Measurements from ENCODE around the gene DOHH.
A peak's percentile ranks its signal among the peaks of the same experiment; 100 is the strongest.
"Not testable (repeated sequence)": the region's sequence is repeated elsewhere in the genome, so short reads cannot be mapped to it uniquely, and the experiment has no call there.

The DOHH gene

DNA sequence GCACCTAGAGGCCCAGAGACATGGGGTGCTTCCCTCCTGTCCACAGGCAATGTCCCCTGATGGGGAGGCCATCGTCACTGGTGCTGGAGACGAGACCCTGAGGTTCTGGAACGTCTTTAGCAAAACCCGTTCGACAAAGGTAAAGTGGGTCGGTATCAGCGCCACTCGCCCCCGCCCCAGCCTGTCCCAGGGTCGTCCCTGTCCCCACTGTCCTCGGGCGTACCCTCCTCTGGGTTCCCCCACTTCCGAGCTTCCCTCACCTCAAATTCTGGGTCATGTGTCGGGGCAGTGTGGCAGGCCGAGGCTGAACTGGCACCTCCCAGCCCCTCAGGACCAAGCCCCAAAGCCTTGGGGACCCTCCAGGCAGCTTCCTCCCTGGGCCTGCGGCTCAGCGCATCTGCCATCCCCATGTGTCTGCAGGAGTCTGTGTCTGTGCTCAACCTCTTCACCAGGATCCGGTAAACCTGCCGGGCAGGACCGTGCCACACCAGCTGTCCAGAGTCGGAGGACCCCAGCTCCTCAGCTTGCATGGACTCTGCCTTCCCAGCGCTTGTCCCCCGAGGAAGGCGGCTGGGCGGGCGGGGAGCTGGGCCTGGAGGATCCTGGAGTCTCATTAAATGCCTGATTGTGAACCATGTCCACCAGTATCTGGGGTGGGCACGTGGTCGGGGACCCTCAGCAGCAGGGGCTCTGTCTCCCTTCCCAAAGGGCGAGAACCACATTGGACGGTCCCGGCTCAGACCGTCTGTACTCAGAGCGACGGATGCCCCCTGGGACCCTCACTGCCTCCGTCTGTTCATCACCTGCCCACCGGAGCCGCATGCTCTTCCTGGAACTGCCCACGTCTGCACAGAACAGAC is 34.1 kb upstream of the DOHH start:
- DNase-seq (ENCODE audit: low read depth): no peak

DNA sequence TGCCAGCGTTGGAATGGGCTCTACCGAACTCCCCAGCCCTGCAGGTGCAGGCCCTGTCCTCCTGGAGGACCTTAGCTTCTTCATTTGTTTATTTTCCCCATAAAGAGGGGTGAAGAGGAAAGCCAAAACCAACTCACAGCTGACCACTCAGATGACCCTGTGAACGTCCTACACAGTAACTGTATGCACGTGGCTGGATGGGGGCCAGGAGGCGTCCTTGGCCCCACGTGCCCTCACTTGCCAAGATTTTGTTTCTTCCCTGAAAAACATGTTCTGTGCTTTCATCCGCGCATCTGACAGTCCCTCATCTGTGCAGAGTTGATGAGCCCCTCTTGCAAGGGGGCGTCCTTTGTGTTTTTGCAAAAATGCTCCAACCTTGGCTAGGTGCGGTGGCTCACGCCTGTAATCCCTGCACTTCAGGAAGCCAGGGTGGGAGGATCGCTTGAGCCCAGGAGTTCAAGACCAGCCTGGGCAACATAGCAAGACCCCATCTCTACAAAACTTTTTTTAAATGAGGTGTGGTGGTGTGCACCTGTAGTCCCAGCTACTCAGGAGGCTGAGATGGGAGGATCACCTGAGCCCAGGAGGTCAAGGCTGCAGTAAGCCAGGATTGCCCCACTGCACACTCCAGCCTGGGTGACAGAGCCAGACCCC is 33.2 kb upstream of the DOHH start:
- no peak for DNase-seq (ENCODE audit: low read depth)

DNA sequence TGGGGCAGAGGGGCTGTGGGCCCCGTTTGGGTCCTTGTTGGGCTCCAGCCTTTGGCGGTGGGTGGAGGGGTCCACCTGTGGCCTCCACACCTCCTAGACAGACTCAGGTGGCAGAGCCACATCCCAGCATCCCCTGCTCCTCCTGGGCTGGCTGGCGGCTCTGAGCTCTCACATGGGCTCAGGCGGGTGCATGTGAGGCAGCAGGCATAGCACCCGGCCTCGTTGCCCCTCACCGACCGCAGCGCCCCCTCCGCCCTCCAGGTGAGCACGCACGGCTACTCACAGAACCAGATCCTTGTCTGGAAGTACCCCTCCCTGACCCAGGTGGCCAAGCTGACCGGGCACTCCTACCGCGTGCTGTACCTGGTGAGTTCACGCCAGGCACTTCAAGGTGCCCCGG is 32.6 kb upstream of the DOHH start:
- no peak for DNase-seq (ENCODE audit: low read depth)

DNA sequence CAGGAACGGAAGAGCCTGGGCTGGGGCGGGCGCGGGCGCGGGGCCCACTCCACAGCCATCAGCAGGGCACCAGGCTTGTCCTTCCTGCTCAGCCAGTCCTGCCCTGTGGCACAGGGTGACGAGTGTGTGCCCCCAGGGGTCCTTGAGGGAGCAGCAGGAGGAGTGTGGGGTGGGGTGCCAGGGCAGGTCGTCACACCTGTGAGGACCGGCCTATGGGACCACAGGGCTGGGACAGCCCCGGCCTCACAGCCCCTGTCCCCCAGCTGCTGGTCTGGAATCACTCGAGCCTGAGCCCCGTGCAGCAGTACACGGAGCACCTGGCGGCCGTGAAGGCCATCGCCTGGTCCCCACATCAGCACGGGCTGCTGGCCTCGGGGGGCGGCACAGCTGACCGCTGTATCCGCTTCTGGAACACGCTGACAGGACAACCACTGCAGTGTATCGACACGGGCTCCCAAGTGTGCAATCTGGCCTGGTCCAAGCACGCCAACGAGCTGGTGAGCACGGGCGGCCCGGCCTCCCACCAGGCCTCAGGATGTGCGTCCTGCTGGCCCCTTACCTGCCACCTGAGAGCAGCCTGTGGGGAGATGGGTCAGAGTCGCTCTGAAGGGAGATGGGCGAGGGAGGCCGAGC is 31.8 kb upstream of the DOHH start:
- no peak for DNase-seq (ENCODE audit: low read depth)

DNA sequence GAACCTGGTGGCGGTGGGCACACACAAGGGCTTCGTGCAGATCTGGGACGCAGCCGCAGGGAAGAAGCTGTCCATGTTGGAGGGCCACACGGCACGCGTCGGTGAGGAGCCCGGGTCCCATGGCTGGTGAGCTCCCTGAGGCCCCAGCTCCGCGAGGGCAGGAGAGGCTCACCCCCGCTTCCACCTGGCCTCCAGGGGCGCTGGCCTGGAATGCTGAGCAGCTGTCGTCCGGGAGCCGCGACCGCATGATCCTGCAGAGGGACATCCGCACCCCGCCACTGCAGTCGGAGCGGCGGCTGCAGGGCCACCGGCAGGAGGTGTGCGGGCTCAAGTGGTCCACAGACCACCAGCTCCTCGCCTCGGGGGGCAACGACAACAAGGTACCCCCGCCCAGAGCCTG is 31.2 kb upstream of the DOHH start:
- no peak for DNase-seq (ENCODE audit: low read depth)

DNA sequence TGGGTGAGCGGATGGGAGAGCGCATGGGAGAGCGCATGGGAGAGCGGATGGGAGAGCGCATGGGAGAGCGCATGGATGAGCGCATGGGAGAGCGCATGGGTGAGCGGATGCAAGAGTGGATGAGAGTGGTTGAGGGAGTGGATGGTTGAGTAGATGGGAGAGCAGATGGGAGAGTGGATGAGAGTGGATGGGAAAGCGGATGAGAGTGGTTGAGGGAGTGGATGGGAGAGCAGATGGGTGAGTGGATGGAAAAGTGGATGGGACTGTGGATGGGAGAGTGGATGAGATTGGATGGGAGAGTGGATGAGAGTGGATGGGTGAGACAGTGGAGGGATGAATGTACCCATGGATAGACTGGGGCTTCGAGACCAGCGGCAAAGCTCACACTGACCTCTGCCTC is 29.9 kb upstream of the DOHH start:
- DNase-seq (ENCODE audit: low read depth): no peak

DNA sequence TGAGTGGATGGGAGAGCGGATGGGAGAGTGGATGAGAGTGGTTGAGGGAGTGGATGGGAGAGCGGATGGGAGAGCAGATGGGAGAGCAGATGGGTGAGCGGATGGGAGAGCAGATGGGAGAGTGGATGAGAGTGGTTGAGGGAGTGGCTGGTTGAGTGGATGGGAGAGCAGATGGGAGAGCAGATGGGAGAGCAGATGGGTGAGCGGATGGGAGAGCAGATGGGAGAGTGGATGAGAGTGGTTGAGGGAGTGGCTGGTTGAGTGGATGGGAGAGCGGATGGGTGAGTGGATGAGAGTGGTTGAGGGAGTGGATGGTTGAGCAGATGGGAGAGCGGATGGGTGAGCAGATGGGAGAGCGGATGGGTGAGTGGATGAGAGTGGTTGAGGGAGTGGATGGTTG is 28.8 kb upstream of the DOHH start:
- not testable (repeated sequence) for DNase-seq (ENCODE audit: low read depth)

DNA sequence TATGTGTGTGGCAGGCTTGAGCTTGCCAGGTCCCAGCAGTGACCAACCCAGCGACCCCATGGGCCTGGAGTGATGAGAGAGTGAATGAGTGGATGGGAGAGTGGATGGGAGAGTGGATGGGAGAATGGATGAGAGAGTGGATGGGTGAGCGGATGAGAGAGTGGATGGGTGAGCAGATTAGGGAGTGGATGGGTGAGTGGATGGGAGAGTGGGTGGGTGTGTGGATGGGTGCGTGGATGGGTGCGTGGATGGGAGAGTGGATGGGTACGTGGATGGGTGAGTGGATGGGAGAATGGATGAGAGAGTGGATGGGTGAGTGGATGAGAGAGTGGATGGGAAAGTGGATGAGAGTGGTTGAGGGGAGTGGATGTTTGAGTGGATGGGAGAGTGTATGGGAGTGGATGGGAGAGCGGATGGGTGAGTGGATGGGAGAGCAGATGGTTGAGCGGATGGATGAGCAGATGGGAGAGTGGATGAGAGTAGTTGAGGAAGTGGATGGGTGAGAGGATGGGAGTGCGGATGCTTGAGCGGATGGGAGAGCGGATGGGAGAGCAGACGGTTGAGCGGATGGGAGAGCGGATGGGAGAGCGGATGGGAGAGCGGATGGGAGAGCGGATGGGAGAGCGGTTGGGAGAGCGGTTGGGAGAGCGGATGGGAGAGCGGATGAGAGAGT is 28.2 kb upstream of the DOHH start:
- no peak for DNase-seq (ENCODE audit: low read depth)

DNA sequence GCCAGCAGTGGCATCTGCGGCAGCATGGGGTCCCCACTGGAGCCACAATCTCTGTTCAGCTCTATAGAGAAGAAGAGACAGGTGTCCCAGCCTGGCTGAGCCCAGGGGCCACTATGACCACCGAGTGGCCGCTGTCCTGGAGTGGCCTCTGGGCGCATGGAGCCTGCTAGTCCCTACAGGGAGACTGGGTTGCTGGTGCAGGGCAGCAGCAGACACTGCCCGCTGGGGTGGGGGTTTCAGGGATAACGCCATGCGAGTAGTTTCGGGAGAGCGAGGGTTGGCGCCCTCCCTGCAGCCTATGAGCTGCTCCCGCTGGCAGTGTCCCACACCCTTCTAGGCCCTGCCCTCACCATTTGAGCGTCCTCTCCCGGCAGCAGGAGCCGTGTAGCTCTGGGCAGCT is 27.6 kb upstream of the DOHH start:
- DNase-seq (ENCODE audit: low read depth): no peak

DNA sequence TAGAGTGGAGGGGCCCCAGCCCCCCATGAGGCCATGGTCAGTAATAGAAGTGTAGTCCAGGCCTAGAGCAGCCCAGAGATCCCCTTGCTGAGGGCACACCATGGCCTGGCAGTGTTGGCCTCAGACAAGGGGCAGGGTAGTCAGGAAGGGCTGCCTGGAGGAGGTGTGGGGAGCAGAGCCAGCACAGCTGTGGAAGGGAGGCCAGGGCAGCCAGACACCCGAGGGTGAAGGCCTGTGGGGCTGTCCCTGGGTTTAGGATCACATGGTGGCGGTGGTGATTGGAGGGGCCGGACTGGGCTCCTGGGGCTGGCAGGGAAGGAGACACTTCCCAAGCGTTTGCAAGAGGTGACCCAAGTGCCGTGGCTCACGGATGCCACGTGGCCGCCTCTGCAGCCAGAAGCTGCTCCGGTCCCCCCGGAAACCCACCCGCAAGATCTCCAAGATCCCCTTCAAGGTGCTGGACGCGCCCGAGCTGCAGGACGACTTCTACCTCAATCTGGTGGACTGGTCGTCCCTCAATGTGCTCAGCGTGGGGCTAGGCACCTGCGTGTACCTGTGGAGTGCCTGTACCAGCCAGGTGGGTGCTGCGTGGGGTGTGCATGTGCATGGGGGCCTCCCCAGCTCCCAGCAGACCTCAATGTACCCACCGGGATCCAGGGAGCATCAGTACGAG is 26.9 kb upstream of the DOHH start:
- DNase-seq (ENCODE audit: low read depth): no peak

DNA sequence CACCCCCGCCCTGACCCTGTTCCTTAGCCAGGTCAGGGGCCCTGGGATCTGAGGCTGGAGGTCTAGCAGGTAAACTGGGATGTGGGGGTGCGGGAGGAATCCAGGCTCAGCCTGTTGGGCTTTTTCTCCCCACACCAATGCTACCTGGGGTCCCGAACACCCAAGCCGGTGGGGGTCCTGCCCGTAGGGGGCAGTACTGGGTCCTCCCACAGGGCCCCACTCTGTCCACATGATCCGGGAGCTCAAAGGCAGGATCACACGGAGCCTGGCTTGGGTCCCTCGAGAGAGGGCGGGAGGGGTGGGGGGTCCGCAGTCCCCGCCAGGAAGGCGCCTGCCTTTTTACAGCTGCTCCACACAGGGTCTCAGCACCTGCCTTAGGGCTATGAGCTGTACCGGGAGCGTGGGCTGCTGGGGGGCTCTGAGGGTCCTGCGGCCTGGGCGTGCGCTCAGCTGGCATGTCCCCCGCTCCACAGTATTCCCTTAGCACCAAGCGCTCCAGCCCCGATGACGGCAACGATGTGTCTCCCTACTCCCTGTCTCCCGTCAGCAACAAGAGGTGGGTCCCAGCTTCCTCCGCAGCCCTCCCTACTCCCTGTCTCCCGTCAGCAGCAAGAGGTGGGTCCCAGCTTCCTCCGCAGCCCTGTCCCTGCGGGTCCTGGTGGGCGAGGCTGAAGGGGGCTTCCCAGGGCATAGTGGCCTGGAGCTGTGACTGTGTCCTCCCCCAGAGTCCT is 26.2 kb upstream of the DOHH start:
- DNase-seq (ENCODE audit: low read depth): no peak

DNA sequence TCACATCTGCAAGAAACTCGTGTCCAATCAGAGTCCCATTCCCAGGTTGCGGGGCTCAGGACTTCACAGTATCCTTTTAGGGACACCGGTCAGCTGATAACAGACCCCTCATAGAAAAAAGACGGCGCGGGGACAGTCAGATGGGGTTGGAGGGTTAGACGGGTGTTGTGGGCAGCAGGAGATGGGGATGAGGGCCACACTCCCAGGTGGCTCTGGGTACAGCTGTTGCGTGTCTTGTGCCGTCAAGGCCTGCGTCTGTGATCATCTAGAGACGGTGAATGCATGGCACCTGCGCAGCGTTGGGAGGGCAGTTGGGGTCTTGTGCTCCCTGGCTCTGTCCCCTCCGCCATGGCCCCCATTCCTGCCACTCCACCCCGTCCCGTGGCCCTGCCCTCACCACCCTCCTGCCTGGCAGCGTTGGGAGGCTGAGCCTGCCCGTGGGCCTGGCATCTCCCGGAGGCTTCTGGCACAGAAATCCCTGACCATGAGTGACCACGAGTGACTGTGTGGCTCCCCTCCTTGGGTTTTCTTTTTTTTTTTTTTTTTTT is 24.5 kb upstream of the DOHH start:
- DNase-seq (ENCODE audit: low read depth): no peak

DNA sequence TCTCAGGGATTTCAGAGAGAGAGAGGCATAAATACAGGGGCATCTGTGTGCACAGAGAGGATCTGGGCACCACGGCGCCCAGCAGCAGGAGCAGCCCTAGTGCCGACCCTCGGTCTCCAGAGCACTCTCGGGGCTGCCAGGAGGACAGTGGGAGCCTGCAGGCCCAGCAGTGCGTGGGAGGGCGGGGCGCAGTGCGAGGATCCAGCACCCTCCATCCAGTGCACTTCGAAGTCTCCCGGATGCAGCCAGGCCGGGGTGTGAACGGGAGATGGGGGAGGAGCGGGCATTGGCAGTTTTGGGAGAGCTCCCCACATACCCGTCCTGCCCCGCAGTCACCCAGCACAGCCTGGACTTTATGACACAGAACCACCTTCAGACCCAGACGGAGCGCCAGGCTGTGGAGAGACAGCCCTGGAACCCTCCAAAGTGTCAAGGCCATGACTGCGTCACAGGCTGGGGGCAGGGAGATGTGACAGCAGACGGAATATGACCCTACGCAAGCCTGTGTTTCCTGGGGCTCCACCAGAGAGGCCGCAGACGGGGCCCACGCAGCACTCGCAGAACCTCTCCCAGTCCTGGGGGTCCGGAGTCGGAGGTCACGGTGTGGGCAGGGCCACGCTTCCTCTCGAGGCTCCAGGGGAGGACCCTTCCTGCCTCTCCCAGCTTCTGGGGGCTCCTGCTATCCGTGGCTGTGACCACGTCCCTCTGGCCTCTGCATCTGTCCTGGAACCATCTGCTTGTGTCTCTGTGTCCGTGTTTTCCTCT is 23.8 kb upstream of the DOHH start:
- DNase-seq (ENCODE audit: low read depth): no peak

DNA sequence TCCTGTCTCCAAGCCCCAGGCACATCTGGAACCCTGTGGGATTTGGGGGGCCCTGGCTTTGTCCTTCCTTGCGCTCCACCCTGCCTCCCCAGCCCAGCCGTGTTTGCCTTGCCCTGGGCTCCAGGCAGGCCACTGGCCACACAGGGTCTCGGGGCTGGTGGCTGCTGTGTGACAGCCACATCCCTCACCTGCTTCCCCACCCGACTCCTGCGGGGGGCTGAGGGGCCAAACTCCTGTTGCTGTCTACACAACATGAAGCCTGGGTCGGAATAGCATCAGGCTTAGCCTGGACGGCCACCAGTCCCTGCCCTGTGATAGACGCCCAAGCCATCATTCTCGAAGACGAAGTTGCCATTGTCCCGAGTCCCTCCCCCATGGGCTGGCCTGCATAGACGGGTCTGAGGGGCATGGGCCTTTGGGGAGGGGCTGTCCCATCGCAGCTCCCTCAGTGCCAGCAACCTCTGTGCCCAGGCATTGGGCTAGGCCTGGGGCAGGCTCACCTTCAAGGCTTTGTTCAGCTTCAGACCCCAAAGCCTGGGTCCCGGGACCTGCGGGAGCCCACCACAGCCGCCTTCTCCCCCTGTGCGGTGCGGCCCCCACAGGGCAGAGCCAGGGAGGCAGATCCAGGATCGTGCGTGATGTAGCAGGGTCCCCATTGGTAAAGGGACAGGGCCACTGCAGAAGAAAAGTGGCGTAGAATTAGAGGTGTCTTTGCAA is 23.0 kb upstream of the DOHH start:
- DNase-seq (ENCODE audit: low read depth): no peak

DNA sequence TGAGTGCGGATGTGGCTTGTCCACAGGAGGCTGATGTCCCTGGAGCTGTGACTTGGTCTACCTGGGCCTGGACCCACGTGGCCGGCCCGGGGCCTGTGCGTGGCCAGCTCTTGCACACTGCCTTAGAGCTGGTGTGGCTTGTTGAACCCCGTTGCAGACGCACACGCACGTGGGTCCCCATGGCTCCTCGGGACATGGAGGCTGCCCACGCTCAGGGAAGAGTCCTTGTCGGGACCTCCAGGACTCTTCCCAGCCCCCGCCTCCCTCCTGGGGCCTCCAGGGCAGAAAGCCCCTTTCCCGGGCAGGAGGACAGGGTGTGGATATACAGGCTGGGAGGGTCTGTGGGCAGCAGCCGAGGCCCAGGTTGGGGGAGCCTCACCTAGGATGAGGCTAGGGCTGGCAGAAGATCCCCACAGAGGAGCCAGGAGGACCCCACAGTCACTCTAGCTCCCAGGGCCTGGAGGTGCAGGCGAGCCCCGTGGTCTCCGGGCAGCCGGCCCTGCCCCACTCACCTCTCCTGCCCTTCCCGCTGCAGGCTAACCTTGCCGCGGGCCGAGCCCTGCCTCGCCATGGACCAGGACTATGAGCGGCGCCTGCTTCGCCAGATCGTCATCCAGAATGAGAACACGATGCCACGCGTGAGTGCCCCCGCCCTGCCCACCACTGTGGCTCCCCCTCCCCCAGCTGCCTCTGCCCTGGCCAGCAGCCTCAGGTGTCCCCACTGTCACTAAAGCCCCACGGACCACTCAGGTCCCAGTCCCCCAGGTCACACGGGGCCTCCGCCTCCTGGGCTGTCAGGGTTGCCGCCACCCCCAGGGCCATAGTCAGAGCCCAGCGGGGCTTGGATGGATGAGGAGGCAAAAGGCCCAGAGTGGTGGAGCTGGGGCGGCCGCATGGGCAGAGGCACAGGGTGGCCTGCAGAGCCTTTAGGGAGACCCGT is 22.2 kb upstream of the DOHH start:
- no peak for DNase-seq (ENCODE audit: low read depth)

DNA sequence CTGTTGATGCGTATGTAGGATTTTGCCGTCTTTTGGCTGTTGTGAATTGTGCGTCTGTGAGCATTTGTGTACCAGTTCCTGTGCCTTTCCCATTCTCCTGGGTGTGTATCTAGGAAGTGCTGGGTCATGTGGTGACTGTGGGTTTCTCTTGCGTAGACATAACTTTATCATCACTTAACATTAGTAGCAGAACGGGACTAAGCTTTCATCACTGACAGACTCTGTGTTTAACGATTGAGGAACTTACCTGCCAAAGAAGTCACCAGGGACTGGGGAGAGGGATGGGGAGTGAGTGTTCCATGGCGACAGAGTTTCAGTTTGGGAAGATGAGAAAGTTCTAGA is 20.6 kb upstream of the DOHH start:
- no peak for DNase-seq (ENCODE audit: low read depth)

DNA sequence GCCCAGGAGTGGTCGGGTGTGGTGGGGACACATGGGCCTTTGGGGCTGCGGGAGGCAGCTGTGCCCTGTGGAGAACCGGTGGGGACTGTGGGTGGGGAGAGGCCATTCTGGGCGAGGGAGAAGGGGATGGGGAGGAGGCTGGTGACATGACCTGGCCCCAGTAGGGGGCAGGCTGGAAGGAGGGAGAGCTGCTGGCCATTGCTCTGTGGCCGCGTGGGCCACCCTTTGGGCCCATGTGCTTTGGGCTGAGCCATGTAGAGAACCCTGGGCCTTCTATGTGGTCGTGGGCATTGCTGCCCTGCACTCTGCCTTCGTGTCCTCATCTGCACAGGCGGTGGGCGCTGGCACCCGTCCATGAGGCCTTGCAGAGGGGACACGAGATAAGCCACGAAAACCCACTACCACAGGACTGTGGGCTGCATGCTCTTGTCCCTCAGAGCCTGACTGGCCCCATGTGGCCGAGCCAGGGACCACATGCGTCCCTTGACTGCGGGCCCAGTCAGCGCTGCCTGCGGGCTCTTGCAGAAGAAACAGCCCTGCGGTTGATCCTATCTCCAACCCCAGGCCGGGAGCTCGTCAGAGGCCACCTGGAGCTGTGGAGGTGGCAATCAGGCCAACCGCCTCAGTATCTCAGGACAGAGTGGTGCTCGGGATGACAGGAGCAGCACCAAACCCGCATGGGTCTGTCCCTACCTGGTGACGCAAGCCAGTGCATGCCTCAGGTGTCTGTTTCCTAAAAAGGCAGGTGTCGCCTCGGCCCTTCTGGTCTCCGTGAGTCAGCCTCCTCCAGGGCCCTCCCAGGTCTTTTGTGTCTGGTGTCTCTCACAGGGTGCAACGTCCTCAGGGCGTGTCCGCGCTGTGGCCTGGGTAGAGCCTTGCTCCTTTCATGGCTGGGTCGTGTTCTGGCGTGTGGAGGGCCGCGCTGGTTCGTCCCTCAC is 20.0 kb upstream of the DOHH start:
- peak; percentile 86 for DNase-seq (ENCODE audit: low read depth)

DNA sequence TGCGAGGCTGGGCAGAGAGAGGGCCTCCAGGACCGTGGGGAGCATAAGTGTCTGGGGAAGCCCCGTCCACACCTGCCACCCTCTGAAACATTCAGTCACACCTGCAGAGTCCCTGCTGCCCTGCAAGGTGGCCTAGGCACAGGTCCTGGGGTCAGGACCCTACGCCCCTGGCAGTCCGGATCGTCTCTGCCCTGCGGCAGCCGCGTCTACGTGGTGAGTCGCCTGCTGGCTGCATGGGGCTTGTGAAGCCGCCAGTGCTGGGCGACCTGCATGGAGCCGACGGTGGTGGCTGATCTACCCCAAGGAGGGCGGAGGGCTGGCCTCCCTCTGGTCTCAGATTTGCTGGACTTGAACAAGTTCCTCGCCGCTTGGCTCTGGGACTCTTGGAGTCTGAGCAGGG is 18.7 kb upstream of the DOHH start:
- DNase-seq (ENCODE audit: low read depth): no peak

Measured in CMK (cell line).